COLO668 (cell line): Measurements from ENCODE around the gene IMMP2L.

ENCODE experiments used
- DNase-seq: peaks from one replicate; lab custom pipeline; 2025; ENCODE audit not compliant: unreplicated experiment; lab: John Stamatoyannopoulos, UW

Gene IMMP2L

DNA sequence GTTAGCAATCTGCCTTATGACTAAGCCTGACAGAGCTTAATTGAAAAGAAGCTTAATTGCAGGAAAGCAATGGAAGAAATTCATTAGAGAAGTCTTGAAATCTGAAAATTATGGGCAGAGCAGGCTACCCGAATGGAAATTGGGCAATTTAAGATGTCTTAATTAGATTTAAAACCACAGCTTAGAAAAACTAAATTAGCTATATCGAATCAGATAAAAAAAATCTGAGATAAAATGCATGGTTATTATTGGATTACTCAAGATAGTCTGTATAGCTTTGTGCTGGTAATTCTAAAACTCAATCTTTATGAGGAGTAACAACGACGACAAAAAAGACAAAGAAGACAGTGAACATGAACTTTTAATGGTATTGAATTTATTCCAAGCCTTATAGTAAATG, 719.5 kb downstream of the IMMP2L start:
- no peak for DNase-seq

DNA sequence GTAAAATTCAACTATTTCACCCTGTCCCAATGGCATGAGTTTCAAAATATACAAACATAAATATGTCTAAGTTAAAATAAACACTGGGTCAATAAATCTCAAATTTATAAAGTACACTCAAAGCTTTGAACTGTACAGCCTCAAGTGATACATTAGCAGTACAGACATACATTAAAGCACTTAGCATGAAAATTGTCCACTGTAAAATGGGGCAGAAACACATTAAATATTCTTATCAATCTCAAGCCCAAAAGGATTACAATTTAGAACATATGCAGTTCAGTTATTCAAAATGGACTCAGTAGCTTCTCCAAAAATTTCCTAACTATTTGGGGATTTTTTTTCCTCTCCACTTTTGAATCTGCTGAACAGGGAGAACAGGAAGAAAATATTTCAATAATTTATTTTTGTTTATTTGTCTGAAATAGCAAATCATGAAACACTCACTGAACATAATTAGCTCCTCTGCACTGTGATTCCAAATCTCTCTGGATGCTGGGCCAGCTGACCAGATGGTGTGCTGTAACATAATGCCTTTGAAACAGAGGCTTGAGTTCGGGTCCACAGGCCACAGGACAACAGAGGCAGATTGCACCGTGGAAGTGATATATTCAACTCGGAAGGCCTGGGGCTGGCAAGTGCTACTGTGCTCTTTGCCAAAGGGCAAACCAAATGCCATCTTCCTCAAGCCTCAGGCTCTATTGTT, 720.3 kb downstream of the IMMP2L start:
- no peak for DNase-seq

DNA sequence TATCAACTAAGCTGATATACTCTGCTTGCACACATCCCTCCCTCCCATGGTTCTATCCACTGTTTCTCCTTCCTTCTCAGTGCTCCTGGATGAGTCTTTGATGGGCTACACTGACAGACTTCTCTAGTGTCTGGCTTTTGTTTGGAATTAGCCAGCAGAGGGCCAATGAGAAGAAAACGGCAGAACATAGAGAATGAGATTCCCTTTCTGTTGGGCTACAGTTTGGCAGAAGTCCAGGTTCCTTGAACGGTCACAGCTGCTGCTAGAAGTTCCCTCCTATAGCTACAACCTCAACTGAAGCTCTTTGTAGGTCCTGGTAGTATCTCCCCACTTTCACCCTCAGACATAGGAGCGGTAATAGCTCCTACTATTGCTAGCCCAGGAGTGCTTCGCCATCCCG, 722.4 kb downstream of the IMMP2L start:
- peak; percentile 74 for DNase-seq

DNA sequence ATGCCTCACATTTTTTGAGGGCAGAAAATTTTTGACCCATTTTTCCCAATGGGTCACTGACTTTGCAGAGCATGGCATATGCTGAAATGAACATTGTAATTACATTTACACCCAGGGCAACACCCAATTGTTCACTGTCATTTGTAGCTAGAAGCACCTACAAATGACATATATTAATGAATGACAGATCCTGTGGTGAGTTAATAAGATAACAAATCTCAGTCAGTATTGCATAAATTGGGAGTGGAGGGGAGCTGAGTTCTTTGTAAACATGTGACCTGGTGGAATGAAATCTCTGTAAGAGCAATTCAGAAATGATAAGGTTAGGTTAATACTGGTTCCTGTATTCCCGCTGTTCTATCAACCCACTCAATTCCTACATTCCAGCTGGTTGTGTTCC, 726.4 kb downstream of the IMMP2L start:
- DNase-seq: no peak

DNA sequence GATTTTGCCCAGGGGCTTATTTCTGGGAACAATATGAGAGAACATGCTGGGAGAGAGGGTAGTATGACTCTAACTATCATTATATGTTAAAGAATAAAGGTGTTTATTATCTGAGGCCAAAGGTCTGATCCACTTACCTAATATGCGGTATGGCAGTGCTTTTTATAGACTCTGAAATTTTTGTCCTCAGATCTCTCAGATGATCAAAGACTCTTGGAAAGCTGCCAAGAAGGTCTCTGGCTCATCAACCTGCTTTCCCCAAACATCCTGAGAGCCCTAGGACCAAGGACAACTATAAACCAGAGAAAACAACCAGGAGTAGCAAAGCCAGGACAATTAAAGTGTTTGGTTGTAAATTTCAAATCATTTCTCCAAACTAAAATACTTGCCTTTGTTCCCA, 727.1 kb downstream of the IMMP2L start:
- DNase-seq: peak; percentile 55

DNA sequence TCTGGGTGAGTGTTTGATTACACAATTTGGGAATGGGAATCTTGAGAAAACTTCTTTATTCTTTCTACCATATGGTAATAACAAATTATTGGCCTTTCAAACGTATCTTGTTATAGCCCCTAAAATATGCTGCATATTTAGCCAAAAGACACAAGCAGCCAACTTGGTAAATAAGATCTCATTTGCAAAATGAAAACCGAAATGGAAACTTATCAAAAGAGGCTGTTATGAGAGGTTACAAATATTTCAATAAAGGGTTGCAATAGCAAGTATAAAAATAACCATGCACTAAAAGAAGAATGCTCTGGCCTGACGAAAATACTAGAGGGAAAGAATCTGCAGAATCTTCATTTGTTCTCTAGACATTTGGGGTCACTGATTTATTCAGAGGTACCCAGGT, 730.9 kb downstream of the IMMP2L start:
- no peak for DNase-seq

DNA sequence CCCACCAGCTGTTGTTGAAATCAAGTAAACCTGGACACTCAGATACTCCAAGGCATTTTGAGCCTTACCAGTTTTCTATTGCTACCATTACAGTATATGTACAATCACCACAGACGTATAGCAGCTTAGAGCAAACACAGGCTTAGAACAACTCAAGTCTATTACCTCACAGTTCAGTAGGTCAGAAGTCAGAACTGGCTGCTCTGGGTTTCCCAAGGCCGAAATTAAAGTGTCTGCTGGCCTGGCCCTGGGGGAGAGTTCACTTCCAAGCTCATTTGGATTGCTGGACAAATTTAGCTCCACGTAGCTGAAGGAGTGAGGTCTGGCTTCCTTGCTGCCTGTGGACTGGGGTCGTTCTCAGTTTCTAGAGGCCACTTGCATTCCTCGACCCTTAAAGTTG, 731.5 kb downstream of the IMMP2L start:
- no peak for DNase-seq

DNA sequence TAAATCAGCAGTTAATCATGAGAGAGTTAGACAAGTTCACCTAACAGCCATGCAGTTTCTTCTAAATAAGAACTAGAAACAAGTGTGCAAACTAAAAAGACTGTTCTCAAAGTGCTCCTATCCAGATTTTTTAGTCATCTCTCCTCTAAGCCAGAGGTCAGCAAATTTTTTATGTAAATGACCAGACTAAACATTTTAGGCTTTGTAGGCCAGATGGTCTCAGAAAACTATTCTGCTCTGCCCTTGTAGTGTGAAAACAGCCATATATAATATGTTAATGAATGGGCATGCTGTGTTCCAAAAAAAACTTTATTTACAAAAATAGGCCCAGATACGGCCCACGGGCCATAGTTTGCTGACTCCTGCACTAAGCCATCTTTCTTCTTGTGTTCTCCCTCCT, 734.4 kb downstream of the IMMP2L start:
- DNase-seq: no peak

DNA sequence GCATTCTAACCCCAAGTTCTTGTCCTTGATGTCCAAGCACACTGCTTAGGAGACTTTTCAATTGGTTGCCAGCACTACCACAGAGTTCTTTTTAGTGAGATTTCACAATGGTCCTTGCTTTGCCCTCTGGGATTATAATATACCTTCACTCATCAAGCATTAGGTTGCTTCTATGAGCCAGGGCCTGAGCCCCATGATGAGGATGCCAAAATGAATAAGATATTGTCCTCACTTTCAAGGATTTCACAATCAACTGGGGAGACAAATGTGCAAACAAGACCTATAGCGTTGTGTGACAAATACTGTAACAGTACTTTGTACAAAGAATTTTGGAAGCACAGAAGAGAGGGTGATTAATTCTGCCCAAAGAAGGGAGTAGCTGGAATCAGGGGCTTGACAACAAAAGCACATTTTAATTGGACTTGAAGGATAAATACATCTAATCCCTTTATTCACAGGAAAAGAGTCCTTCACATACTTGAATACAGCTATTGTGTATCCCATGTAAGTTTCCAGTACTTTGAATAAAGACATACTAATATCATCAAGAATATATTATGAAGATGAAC, 734.9 kb downstream of the IMMP2L start:
- DNase-seq: no peak

DNA sequence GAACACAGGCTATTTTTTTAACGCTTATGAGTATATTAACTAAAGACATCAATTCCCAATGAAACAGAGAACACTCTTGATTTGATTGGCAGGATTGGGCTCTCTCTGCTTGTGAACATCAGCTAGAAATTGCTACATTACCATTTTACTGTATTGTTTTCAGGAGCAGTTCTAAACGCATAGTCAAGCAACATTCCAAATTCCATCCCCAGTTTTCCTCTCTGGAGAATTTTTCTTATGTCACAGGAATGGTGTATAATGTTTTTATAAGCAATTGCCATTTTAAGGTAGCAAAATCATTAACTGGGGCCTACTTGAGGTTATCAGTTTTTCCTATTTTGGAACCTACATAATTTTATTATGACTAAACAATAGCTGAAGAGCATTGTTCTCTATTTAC, 748.3 kb downstream of the IMMP2L start:
- DNase-seq: no peak

DNA sequence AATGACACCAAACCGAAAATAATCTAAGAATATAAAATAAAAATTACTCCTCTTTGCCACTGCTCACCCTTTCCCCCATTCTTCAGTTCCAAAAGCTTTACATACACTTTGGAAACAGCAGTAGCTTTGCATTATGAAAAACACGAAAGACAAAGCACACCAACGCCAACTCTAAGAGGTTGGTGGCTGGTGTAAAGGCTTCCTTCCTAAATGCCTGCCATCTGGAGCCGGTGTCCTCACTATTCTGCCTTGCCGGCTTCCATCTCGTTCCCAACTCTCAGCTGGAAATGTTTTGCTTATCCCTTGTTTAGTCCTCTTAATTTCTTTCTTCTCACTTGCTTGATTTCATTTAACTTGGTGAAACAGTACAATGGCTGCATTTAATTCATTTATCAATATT, 752.5 kb downstream of the IMMP2L start:
- DNase-seq: no peak

DNA sequence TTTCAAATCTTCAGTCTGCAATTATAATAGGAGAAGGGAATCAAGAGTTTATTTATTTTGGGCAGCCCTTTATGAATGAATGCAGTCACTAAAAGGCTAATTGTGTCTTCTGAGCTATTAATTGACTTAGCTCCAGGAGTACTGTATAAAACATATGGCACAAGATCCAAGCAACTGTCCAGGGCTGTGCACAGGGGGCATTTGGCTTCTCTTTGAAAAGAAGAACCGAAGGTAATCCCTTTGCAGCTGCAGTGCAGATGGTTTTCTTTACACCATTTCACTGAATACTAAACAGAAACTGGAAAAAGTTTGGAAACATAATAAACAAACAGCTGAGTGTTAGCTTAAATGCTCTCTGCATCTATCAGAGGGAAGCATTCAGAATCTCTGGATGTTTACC, 753.9 kb downstream of the IMMP2L start:
- DNase-seq: no peak

DNA sequence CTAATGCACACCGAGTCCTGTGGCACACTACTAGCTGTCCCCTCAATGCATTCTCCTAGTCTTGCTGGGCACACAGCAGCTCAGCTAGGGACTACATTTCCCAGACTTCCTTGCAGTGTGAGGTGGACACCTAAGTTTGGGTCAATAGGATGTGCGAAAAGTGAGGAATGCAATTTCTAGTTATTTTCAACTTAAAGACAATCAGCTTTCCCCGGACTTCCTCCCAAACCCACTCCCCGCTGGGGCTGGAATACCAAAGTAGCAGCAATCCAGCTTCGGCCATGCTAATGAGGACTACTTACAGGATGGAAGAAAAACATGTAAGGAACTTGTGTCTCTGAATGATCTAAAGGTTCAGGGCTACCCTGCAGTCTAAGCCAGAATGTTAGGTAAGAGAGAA, 757.8 kb downstream of the IMMP2L start:
- DNase-seq: no peak

DNA sequence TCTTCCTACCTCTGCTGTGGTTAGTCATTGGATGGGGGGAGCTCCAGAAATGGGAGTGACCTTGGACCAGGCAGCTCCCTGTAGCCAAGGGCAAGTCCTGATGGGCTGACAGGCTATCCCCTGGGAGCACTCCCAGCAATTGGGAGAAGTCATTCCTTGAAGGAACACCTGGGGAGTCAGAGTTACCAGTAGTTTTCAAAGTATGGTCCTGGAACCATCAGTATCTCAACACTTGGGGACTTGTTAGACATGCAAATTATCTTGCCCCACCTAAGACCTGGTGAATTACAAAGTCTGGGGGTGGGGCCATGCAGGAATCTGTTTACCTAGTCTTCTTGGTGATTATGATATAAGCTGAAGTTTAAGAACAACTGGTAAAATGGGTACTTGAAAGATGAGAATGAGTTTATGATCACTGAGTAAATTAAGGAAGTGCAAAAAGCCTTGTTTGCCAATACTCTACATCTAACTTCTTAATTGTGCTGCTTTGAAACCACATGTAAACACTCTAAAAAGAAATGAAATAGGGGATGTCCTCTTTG, 758.6 kb downstream of the IMMP2L start:
- no peak for DNase-seq

DNA sequence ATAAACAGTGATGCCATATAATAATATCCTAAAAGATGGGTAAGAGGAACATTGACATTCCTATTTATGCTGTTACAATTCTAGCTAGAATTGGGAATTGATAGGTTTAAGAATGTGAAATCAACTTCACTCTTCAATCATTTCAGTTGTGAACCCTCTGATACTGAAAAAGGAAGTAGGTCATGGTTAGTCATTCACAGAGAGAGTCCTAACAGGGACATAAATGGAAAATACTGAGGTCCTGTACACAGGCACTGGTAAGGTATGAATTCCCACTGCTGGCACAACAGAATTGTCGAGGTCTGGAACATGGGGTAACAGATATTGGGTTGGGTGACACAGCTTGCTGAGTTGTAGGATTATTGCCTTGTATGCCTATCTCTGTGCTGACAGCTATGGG, 760.8 kb downstream of the IMMP2L start:
- DNase-seq: no peak

DNA sequence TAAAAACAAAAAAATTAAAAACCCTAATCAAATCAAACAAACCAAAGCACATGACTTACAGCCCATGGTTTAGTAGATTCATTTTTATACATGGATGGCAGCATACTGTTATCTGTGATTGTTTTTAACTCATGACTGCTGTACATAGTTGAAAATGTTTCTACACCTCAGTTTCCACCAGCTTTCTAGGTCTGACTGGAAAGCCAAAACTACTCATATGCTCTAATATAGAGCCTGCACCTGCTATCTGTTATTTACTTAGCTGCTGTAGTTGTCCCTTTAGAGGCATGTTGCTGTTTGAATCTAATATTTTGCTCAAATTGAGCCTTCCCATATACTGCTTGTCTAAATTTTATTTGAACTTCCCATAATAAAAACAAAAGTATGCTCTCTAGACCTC, 761.3 kb downstream of the IMMP2L start:
- no peak for DNase-seq

DNA sequence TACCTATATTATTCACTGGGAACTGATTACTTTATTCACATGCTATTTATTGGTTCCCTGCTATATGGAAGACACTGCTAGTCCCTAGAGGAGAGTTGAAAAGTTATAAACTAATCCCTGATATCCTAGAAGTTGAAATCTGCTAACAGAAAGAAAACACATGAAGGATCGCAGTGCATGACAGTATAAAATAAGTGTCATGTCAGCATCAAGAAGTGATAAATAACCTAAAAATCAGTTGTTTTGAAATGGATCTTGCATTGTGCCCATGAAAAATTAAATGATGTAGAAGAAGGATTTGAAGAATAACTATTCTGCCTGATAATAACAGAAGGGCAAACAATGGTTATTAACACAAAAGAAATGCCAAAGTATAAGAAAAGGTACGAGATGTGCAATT, 764.6 kb downstream of the IMMP2L start:
- DNase-seq: no peak

DNA sequence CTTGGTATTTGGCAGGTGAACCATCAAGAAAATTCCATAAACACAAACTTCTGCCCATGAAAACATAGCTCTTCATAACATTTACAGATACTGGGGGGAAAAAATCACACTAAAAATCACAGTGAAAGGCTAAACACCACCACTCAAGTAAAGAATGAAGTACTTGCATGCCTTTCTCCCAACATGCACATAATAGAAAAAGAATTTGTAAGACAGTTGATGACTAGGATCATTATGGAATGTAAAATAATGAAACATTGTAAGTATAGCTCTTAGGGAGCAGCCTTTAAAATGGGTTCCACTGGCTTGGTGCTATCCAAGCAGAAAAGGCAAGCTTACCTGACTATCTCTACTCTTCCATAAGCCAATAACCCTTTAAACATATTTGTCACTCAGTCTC, 771.3 kb downstream of the IMMP2L start:
- DNase-seq: no peak

DNA sequence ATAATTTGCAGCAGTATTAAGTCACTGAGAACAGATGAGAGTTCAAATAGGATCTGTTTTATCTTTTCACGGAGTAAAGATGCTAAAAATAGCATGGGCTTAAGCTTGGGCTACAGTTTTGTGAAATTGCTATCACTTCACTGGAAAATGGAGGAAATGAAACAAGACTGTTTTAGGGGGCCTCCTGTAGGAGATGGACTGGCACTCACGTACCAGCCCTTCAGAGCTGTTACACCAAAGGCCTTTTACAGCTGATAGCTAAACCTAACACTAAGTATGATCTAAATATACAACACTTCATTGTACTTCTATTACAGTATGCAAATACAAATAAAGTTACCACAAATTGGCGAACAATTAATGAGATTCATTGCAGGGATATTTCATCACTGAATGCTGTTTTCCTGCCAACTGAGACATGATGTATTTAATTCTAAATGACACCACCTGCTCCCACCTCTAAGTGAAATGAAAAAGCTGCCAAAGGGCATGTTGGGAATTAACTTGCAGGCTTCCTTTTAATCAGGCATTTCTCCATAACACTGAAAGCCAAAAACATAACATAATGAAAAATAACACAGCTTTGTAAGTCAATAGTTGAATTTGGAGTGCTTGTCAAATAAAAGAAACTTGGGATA, 775.8 kb downstream of the IMMP2L start:
- DNase-seq: no peak

DNA sequence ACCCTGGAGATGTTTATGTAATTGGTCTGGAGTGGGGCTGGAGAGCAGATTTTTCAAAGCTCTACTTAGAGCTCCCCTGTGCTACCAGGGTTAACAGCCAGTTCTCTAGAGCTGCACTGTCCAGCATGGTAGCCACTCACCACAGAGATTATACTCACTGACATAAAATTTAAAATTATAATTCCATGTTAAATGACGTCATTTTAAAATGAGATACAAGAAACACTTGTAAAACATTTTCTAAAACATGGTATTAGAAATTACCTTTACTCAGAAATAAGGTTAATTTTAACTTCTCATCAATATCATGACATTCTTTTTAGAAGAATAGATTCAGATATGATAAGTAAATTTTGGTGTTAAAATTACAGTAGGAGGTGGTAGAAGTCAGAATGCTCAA, 777.5 kb downstream of the IMMP2L start:
- no peak for DNase-seq

DNA sequence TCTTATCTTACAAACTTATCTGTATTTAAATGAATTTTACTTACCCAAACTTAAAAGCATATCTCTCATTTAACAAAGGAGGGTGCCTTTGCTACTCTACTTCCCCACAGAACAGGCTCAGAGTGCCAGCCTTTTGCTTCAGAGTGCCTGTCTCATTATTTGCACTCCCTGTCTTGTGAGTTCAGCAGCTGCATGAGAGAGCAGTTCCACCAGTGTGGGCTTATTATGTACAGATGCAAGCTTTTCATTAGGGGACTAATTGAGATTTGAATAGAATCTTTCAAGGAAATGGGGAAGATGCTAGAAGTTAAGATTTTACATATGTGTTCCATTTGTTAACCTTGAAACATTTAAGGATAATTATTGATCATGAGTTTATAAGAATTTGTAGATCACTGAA, 781.6 kb downstream of the IMMP2L start:
- DNase-seq: no peak

DNA sequence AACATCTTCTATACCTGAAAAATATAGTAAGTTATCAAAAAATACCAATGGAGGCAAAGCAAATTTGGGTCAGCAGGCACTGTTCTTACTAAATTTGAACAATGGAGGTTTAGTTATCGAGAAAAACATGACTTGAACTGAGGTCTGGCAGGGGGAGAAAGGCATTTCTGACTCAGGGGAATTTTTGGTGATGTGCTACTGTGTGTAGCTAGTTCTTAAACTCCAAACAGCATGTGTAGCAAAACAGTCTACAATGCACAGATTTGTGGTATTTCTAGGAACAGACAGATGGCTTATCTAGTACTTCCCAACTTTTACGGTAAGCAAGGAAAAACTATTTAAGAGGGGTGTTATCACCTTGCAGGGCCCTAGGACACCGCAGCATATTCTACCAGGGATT, 783.0 kb downstream of the IMMP2L start:
- no peak for DNase-seq

DNA sequence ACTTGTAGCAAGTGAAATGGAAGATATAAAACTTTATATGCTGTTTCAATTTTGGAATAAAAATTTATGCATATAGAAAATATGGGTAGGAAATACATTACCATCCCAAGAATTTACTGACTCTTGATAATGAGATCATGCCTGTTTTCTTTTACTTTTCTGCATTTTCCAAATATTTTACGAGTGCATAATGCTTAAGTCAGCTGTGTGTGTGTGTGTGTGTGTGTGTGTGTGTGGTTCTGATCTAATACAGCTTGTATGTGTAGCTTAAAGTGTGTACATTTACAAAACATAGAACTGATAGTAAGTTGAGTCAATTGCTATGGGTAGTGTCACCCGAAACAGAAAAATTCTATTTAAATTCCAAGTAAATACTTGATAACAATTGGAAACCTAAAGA, 787.2 kb downstream of the IMMP2L start:
- no peak for DNase-seq
